GM19395 (cell line): ENCODE measurements around the gene HCN4.

Source experiments
- ATAC-seq: cut with Tn5 transposase; IDR thresholded peaks from one replicate; pipeline ENCODE4 v1.9.1; 2021; ENCODE audit warnings: mild to moderate bottlenecking, moderate library complexity; ENCODE audit not compliant: unreplicated experiment

HCN4 gene

GRCh38 chr15:73349191-73349590 is 19.6 kb downstream of the HCN4 start:
- ATAC-seq = no peak

DNA sequence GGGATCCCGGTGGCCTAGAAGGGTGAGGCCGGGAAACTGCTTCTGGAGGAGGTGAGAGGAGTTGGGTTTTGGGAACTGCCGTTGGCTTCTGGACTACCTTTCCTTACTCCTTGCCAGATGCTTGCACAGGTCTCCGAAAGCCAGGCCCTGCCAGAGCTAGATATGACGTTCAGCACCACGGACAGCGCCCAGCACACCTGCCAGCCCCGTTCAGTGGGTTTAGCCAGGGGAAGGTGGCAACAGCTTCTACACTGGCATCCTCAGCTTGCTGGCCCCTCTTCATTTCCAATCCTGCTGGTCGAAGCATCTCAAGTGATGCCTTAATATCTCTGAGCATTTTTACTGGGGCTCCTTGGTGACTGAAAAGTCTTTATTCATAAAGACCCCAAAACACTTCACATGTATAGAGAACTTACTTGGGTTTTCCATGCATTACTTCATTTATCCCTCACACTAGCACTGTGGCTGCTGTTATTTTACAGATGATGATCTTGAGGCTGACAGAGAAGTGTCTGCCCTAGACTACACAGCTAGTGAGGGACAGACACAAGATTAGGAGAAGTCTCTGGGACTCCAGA is 21.9 kb downstream of the HCN4 start:
- ATAC-seq = no peak

DNA sequence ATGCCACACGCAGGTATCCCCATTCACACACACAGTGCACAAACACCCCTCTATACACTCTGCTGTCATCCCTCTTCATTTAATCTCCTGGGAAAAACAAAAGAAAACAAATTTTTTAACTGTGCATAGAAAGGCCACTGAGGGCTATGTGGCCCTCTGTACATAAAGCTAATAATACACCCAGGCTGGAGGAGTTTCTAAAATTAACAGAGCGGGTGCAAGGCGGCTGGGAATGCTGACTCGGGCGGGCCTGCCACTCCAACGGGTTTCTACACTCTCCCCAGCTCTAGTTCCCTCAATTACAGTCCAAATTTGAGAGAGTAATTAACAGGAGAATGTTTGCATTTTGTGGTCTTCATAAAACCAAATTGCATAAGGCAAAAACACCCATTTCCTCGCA is 23.1 kb downstream of the HCN4 start:
- no peak for ATAC-seq

DNA sequence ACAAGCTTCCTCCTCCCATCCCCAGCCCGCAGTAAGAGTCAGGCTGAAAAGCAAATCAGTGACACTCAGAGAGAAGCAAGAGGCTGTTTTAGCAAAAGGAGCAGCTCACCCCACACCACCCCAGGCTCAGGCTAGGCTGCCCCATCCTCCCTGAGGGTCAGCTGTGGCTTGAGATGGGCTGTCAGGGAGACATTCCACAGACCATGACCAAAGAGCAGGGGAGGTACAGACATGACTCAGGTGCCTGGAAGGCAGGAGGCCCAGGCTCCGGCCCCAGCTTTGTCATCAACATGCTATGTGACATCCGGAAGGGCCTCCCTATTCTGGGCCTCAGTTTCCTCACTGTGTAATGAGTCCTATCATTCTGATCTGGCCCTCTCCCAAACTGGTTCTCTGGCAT is 24.7 kb downstream of the HCN4 start:
- no peak for ATAC-seq

DNA sequence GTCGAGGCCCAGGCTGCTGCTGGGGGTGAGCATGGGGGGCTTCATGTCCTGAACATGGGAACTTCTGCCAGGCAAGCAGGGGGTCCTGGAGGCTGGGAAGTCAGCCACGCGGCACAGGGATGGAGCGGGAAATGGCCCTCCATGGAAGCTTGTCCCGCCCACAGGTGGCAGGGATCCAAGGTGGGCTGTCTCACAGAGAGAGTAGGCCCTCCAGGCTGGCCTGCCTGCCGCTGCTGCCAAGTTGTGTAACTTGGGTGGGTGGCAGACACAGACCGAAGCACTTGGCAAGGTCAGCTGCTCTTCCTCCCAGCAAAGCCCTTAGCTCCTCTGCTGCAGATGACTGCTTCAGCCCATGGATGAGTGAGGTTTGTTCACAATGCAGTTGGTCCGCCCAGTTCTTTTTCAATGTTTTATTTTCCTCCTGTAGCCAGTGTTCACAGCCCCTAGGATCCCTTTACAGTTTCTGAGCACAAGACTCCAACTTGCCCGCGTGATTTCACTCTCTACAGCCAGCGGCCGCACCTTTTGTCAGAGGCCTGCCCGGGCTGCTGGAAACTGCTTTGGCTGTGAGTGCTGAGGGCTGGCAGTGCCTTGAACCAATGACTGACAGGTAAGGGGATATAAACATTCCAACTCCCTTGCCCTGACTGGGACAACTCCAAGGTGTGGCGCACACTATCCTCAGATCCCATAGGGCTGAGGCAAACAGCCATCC is 26.7 kb downstream of the HCN4 start:
- no peak for ATAC-seq

DNA sequence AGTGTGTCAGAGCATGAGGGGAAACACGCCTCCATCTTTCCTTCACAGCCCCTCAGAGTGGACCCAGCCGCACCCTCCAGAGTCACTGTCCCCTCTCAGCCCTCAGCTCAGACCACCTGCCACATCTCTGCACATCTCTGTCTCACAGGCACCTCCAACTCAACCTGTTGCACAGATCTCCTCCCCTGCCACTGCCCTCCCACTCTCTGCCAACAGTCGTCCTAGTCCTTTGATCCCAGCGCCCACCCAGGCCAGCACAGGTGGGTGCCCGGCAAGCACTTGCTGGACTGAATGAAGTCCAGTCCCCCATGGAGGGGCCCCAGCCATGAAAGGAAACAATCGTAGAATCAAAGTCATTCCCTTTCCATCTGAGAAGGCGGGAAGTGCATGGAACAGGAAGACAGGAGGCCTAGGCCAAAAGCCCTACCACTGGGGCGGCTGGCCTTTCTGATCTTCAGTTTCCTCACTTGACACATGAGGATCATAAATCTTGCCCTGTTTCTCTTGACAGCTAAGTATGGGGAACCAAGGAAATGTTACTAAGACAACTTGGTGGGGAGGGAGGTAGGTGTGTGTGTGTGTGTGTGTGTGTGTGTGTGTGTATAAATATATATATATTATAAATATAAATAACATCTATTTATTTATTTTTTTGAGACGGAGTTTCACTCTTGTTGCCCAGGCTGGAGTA is 28.1 kb downstream of the HCN4 start:
- ATAC-seq = no peak

- ATAC-seq = no peak
Measured at GRCh38 chr15:73338606-73339374, 30.0 kb downstream of the HCN4 start.

- no peak for ATAC-seq
Measured at GRCh38 chr15:73338058-73338457, 30.7 kb downstream of the HCN4 start.

DNA sequence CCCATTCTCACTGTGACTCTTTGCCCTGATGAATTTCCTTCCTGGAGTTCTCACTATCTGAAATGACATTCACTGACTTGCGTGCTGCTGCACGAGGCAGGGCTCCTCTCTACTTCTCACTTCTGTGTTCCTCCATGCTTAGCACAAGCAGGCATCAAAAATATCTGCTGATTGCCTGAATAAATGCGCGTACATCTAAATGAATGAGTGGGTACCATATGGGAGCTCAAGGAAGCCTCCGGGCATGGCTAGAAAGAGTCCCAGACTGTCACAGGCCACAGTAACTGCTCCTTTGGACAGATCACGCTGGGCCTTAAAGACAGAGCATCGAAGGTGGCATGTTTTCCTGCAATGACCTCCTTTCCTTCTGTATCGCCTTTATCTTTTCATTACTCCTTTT is 31.6 kb downstream of the HCN4 start:
- ATAC-seq = no peak

- ATAC-seq = no peak
Measured at GRCh38 chr15:73336756-73337155, 32.0 kb downstream of the HCN4 start.

DNA sequence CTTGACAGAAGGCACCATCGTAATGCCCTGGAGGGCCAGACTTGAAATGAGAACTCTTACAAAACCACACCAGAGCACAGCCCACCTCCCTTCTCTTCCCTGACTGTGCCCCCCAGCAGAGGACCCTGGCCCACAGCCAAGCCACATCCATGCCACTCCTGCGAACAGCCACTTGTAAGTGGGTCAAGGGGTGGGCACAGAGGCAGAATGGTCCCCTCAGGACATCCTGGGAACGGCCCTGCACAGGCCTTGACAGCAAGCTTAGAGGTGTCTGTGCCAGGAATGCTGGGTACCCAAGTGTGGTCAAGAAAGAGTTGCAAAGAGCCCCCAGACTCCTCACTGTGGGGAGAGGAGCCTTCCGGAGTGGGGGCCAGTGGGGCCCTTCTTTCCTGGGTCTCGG is 33.3 kb downstream of the HCN4 start:
- no peak for ATAC-seq

- ATAC-seq = no peak
Measured at GRCh38 chr15:73335026-73335425, 33.7 kb downstream of the HCN4 start.

GRCh38 chr15:73334086-73334485 is 34.7 kb downstream of the HCN4 start:
- no peak for ATAC-seq

GRCh38 chr15:73333001-73333400 is 35.8 kb downstream of the HCN4 start:
- ATAC-seq = no peak

DNA sequence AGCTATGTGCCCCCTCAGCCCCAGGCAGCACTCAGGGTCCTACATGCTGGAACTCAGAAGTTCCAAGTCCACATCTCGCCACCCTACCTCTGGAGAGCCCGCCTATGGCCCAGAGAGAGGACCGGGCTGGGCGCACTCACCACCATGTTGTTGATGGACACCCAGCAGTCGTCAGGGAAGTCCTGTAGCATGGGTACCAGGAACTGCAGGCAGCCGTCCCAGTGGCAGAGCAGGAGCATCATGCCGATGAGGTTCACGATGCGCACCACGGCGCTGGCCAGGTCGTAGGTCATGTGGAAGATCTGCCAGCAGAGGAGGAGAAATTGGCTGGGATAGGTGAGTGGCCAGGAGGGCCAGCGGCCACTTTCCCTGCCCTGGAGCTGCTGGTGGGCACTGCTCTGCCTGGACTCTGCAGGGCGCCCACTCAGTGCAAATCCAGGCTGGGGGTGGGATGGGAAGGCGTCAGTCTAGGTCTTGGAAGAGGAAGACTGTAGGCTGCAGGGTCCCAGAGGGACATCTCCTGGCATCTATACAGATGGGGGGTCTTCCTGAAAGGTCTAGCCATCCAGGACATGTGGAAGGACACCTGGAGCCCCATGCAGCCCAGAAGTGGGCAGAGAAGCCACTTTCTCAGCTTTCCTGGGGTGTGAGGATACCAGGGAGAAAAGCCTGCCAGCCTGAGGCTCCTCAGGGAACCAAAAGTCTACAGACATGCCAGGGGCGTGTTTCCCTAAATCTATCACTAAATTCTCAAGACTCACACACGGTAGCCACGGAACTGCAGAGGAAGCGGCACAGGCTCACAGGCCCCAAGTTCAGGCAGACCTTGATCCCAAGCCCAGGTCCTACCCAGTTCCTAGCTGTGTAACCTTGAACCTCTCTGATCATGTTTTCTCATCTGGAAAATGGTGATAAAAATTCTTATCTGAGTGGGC is 36.5 kb downstream of the HCN4 start:
- ATAC-seq = no peak

DNA sequence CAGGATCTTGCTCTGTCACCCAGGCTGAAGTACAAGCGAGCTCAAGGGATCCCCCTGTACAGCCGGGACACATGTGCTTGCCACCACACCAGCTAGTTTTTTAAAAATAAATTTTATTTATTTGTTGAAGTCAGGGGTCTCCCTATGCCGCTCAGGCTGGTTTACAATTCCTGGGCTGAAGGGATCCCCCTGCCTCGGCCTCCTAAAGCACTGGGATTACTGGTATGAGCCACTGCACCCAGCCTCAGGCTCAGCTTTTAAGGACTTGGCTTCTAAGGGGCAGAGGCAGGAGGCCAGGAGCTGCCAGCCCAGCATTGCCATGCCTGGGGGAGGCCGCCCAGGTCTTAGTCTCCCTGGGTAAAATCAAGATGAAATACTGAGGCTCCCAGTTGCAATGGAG is 37.3 kb downstream of the HCN4 start:
- no peak for ATAC-seq

DNA sequence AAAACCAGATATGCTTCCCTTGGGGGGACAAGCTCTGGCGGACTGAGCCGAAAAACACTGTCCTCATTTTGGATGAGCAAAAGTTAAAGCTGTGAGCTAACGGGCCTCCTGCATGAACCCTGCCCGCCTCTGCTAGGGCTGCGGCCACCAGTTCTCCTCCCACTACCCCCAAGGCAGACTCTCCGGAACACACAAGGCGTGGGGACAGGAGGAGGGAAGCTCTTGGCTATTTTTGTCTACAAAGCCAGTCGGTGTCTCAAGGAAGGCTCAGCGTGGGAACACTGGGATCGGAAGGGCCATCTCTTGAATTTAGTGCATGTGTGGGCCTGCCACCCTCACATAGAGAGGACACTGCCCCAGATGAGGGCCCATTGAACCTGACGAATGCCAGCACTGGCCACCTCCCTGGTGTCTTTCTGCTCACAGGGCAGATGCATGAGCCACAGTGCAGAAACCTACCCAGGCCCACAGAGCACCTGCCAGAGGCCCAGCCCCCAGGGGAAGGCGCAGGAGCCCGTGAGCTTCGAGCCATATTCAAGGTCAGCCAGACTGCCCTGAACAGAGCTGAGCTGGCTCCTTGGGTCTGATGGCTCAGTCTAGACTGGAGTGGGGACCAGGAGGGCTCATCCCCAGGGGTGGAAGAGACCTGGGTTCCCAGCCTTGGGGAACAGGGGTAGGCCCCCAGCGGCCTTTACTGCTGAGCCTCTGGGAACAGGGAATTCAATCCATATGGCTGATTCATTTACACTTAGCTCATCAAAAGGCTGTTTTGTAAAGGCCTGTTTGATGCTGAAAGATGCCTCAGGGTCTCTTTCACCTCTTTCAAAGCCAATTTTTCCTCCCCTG is 38.3 kb downstream of the HCN4 start:
- no peak for ATAC-seq

GRCh38 chr15:73329501-73330200 is 39.1 kb downstream of the HCN4 start:
- no peak for ATAC-seq

- no peak for ATAC-seq
Measured at GRCh38 chr15:73328981-73329380, 39.8 kb downstream of the HCN4 start.
